Smooth muscle cell (in vitro differentiated cells): ENCODE results near the gene COL6A6. TPM values are rescaled to one million over a fixed set of nuclear protein-coding genes. Genes with fewer than 3 reads are reported as not detected.

Source experiments
- DNase-seq: peaks from one replicate; lab custom pipeline; 2025; ENCODE audit not compliant: unreplicated experiment; lab: John Stamatoyannopoulos, UW
- H2AFZ ChIP-seq: fragments of 200-600 bp; sonication (generic); 2 replicates; pipeline ENCODE4 v1.6.0; 2016; ENCODE audit warnings: antibody characterized with exemption, low read depth, mild to moderate bottlenecking
- H3F3A ChIP-seq: fragments of 200-600 bp; sonication (generic); 2 replicates; pipeline ENCODE4 v1.6.0; 2017; ENCODE audit warnings: antibody characterized with exemption, low read depth
- H3K27ac ChIP-seq: fragments of 200-600 bp; sonication (generic); 2 replicates; pipeline ENCODE4 v1.5.1; 2016; ENCODE audit warnings: low read depth, mild to moderate bottlenecking
- H3K27me3 ChIP-seq: fragments of 200-600 bp; sonication (generic); 2 replicates; pipeline ENCODE4 v1.6.1; 2016; ENCODE audit warnings: low read depth, mild to moderate bottlenecking
- H3K36me3 ChIP-seq: fragments of 200-600 bp; sonication (generic); 2 replicates; pipeline ENCODE4 v1.5.1; 2016; ENCODE audit warnings: low read depth
- H3K4me1 ChIP-seq: fragments of 200-600 bp; sonication (generic); 2 replicates; pipeline ENCODE4 v1.5.1; 2016; ENCODE audit warnings: low read depth
- H3K4me2 ChIP-seq: fragments of 200-600 bp; sonication (generic); 2 replicates; pipeline ENCODE4 v1.6.0; 2016; ENCODE audit warnings: mild to moderate bottlenecking
- H3K4me3 ChIP-seq: fragments of 200-600 bp; sonication (generic); 2 replicates; pipeline ENCODE4 v1.5.1; 2016; ENCODE audit warnings: mild to moderate bottlenecking
- H3K79me2 ChIP-seq: fragments of 200-600 bp; sonication (generic); 2 replicates; pipeline ENCODE4 v1.6.0; 2016; ENCODE audit warnings: low read depth, mild to moderate bottlenecking
- H3K9ac ChIP-seq: fragments of 200-600 bp; sonication (generic); 2 replicates; pipeline ENCODE4 v1.6.0; 2016; ENCODE audit warnings: low read depth
- H3K9me3 ChIP-seq: fragments of 200-600 bp; sonication (generic); replicated peaks from 2 replicates; pipeline ENCODE4 v1.5.1; 2016; ENCODE audit warnings: low read depth
- H4K20me1 ChIP-seq: fragments of 200-600 bp; sonication (generic); 2 replicates; pipeline ENCODE4 v1.6.0; 2016; ENCODE audit warnings: low read depth
- CTCF ChIP-seq: fragments of 200-600 bp; sonication (generic); IDR thresholded peaks from 2 replicates; pipeline ENCODE4 v1.5.1; 2017; ENCODE audit warnings: borderline replicate concordance, mild to moderate bottlenecking, antibody characterized with exemption; ENCODE audit not compliant: insufficient read depth, poor library complexity, severe bottlenecking
- WGBS: methylation state at CpG from one replicate; pipeline ENCODE4 v1.1.7; 2016; ENCODE audit warnings: low lambda C conversion rate; 5-methylcytosine and 5-hydroxymethylcytosine counted together
- polyA plus RNA-seq: library from polyadenylated mRNA; unstranded; fragments of >200 nt; fragmentation: Nextera tagmentation; extraction: Ambion mirVana; gene quantifications from 2 replicates; pipeline ENCODE4 v1.2.1, GENCODE V29; 2016
- total RNA-seq: library from RNA; depleted of rRNA; stranded (reverse); fragments of >200 nt; gene quantifications from 2 replicates; pipeline ENCODE4 v1.2.3, GENCODE V29; 2014

Gene COL6A6
- total RNA-seq, result 1.5 and 1.6 TPM in 2 replicates
- polyA plus RNA-seq, result 0.38 and 0.41 TPM in 2 replicates

- TF ChIP-seq CTCF, result no peak
- Histone ChIP-seq H3F3A (no peaks in the 10 kb centered on the region), H3K27me3 (peaks cover 43% of the 10 kb centered on the region), H3K36me3 (no peaks in the 10 kb centered on the region), H3K9ac (no peak within 1 kb of the TSS), H3K4me1 (peaks cover 8% of the 10 kb centered on the region), H3K9me3 (no peaks in the 10 kb centered on the region), H4K20me1 (no peaks in the 10 kb centered on the region), H3K4me3 (peak within 1 kb of the TSS; percentile 51), H2AFZ (peak within 1 kb of the TSS; percentile 72), H3K79me2 (no peaks in the 10 kb centered on the region), H3K4me2 (peak within 1 kb of the TSS; percentile 95), H3K27ac (no peak within 1 kb of the TSS)
- no peak for DNase-seq
- WGBS, result 4% methylated on average over 57 of the region's 58 CpGs
These were observed at the start of gene COL6A6 for GRCh38 chr3:130516645-130517512. COL6A6 (plus strand) TSS chr3:130517177; CDS start chr3:130560365, 43,188 bp downstream.

DNA sequence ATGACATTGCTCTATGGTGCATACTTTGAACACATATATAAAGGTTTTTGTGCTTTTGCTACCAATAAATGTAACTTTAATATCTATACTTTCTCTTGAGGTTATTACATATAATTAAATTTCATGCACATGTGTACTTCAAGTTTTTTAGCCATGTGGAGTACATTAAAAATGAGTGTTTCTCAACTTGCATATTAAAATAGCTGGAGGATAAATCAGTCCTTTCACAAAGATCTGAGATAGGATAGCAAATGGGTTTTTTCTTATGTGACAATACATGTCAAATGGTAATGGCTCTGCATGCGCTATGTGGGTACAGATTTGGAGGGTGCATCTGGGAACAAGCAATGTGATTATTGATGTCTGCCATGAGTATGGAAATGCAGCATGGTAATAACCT, 48.7 kb upstream of the COL6A6 start:
- H3K4me3 ChIP-seq, result no peak overlapping the region
- WGBS, result 100% methylated on average over 1 of the region's 1 CpG
- no peaks in the 10 kb centered on the region for H3K4me1 ChIP-seq
- no peak overlapping the region for H2AFZ ChIP-seq
- H4K20me1 ChIP-seq, result no peaks in the 10 kb centered on the region
- DNase-seq, result no peak
- H3K36me3 ChIP-seq, result no peaks in the 10 kb centered on the region
- no peaks in the 10 kb centered on the region for H3K27me3 ChIP-seq
- no peaks in the 10 kb centered on the region for H3K9me3 ChIP-seq
- H3K27ac ChIP-seq, result no peak overlapping the region
- no peak for TF ChIP-seq CTCF
- H3K4me2 ChIP-seq, result no peak overlapping the region
- H3K79me2 ChIP-seq, result no peaks in the 10 kb centered on the region
- no peak overlapping the region for H3K9ac ChIP-seq
- H3F3A ChIP-seq, result no peaks in the 10 kb centered on the region

GRCh38 chr3:130470126-130470525, 46.9 kb upstream of the COL6A6 start:
- 15% methylated on average over 3 of the region's 3 CpGs for WGBS
- H3K9ac ChIP-seq, result no peak overlapping the region
- no peaks in the 10 kb centered on the region for H3K36me3 ChIP-seq
- H2AFZ ChIP-seq, result no peak overlapping the region
- no peak for DNase-seq
- H4K20me1 ChIP-seq, result no peaks in the 10 kb centered on the region
- no peak overlapping the region for H3K27ac ChIP-seq
- H3K4me1 ChIP-seq, result no peaks in the 10 kb centered on the region
- H3K4me3 ChIP-seq, result no peak overlapping the region
- H3F3A ChIP-seq, result no peaks in the 10 kb centered on the region
- peaks cover 3% of the 10 kb centered on the region for H3K9me3 ChIP-seq
- H3K79me2 ChIP-seq, result no peaks in the 10 kb centered on the region
- H3K27me3 ChIP-seq, result no peaks in the 10 kb centered on the region
- TF ChIP-seq CTCF, result no peak
- peak overlapping the region; percentile 63 for H3K4me2 ChIP-seq
